ENCODE measurements around the gene ZFHX3. TPM values are rescaled to one million over a fixed set of nuclear protein-coding genes. Genes with fewer than 3 reads are reported as not detected.

ZFHX3 gene
- total RNA-seq, 1 experiment from 2014 or later: 0.68 TPM

DNA sequence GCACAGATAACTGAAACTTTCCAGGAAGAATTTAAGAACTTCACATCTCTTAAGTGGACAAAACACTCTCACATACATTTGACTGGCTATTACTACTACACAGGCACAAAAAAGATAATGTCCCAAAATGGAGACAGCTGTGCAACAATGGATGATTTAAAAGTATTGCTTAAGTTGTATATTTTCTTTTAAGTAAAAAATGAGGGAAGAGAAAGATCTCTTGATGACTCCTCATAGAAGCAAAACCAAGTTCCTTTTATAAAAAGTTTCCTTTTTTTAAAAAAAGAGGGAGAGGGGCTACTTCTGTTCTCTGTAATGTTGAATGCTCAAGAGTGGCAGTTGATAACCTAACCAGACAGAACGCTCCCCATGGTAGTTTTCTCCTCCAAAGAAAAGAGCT is 195.5 kb downstream of the ZFHX3 start:
- no peak for DNase-seq (ENCODE audit: low spot score)

DNA sequence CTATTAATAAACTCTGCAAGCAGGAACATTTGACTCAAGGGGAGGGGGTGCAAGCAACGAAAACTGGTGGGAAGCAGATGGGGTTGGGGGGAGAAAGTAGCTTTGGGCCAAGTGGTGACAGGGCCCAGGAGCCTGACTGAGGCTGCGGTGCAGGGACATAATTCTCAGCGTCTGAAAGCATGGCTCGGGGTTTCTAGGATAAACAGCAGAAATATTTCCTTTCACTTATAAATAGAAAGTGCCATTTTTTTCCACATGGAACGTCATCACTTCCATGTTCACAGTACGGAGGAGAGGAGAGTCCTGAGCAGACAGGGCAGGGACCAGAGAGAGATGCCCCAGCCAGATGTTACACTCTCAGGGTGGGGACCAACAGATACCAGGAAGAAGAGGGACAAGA is 197.1 kb downstream of the ZFHX3 start:
- DNase-seq (ENCODE audit: low spot score): peak; percentile 22

DNA sequence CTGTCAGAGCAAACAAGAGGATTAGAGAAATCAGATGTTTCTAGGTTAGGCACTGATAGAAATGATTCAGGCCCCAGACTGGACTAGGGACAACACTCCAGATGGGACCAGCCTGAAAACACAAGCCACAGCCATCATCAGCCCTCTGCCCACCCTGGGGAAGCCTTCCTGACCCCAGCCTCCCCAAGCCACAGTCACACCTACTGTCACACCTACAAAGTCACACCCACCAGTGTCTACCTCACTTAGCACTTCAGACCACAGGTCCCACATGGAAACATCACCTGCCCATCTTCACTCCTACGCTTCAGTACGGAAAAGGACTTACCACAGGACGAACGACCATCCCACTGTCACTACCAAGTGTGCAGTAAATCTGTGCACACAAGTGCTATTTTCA is 197.9 kb downstream of the ZFHX3 start:
- no peak for DNase-seq (ENCODE audit: low spot score)

DNA sequence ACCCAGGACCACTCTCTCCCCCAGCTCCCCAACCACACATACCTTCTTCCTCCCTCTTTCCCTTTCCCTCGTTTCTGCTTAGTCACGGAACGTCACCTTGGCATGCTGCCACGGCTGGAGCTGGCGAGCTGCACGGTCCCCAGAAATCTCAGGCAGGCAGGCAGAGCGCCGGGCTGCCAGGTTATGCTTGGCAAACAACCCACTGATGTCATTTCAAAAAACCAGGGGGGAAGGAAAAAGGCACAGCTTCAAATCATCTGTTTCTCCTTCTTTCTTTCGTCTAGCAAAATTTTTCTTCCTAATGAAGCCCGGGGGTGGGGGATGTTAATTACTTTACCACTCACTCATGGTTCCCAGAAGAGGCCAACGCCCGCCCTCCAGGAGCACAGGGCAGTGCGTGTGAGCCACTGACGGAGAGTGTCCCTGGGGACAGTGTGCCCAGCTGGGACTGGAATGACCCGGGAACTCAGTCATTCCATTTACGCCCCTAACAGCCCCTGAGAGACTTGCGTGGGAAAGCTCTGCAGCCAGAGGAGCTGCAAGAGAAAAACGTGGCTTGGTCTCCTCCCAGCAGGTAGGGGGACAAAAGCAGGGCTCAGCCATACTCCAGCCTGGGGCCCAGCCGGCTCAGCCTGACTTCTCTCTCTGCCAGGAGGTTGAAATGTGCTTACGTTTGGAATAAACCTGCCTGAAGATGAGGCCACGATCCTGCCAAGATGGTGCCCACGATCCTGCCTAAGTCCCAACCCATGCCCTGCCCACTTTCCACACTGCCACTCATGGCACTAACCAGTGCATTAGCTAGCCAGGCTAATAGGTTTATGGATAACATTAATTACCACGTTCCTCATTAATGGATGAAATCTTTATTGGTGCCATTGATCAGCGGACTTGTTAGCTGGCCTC is 198.9 kb downstream of the ZFHX3 start:
- DNase-seq (ENCODE audit: low spot score): peak; percentile 97

DNA sequence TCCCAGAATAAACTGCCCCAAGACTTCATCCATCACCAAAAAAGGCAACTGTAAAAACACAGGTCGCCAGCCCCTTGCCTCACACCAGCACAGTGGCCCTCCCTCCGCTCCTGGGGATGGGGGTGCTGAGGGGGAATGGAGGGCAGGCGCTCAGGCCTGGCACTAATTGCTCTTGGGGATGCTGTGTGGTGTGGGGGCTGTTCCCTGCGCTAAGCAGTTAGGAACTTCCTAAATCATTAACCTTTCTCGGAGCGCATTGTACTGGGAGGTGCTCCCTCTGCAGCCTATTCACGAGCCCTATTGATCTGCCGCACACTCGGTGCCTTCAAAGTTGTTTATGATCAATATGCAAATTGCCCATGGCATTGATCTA is 199.9 kb downstream of the ZFHX3 start:
- DNase-seq (ENCODE audit: low spot score): no peak

DNA sequence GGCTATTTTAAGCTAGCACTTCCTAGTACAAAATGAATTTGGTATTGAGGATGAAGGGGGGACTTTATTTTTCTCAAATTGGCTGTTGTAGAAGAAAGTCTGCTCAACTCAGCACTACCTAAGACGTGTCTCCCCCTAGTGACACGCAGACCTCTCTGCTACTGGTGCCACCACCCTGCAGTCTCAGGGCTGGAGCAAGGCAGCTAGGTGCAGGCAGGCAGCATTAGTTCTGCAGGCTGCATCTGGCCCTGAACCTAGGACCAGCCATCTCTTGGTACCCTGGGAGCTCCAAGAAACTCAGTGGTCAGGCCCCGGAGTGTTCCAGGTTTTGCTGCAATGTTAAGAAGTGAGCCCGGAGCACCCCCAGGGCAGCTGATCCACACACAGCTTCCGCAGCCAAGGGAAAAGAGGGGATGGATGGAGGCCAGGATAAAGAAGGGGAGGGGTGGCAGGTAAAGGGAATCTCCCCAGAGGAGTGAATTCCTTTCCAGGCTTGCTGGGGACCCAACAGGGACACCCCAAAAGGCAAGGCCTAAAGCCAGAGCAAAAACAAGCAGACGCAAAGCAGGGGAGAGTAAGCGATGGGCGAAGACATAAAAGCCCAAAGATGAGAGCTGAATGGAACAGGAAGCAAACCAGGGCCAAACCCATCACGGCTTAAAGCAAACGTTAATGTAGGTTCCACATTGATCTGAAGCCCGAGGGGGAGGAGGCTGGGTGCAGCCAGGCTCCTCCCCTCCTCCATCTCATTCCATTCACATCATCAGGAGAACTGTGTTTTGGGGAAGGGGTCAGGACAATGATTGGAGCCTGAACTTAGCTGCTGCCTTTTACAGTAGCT is 200.5 kb downstream of the ZFHX3 start:
- peak; percentile 78 for DNase-seq (ENCODE audit: low spot score)

DNA sequence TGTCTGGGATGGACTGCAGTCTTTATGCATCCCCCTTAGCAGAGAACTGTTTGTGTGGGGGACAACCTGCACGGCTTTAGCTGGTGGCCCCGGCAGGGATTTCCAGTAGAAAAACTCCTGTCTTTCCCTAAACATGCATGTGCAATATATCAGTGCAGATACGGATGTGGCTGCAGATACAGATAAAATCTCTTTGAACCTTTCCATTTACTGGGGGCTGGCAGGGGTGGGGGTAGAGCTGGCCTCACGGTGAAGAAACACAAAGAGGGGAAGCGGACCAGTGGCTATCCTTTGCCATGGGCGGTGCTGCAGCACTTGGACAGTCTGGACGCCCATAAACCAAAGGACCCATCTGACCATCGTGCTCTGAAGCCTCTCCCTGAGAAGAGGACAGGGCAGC is 201.3 kb downstream of the ZFHX3 start:
- DNase-seq (ENCODE audit: low spot score): no peak

DNA sequence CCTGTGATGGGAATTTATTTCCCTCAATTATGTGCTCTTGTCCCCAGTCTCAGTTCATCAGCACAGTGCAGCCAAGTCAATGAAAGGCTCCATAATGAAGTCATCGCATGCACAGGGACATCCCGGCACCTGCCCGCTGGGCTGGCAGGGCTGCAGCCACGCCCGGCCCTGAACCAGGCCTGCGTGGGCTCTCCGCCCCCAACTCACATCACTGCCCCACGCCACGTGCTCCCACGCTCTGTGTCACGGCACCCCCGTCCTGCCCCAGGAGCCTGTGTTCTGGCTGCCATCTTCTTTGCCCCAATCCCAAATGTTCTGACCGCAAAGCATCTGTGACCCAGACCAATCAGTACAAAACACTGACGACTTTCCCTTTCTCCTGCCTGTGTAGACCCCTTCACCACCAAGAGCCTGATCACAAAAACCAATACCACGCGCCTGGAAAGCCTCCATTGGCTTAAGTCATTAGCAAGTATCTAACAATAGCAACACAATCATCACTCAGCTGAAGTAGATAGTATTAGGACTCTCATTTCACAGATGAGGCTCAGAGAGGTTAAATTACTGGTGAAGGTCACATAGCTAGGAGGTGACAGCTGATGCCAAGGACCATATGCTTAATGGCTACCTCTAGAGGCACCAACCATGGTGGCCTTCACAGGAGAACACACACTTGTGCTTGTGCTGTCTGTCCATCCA is 202.5 kb downstream of the ZFHX3 start:
- no peak for DNase-seq (ENCODE audit: low spot score)

DNA sequence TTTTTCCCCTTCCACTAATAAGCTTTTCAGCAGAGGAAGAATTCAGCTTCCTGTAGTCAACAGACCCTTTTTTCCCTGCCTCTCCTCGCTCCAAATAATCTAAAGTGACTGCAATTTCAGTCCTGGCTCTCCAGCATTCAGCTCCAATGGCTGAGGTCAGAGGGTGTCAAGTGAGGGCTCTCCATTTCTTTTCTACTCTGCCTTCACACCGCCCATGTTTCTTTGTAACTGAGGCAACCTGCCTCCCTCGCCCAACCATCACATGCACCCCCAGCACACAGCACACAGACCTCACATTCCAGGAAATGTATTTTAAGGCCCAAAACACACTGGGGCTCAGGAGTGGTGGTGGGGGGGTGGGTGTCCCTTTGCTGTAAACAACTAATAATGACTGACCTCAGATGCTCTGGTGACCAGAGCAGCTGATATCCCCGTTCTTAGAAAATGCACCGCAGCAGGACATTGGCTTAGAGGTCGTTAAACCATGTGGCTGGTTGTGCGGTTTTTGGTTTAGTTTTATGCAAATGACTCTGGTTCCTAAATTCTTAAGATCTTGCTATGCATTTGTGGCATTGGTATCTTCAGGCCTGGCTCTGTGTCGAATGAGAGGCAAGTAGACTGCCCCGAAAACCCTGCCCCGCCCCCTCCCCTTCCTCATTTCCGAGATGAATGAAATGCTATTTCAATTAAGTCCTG is 203.6 kb downstream of the ZFHX3 start:
- DNase-seq (ENCODE audit: low spot score): no peak

DNA sequence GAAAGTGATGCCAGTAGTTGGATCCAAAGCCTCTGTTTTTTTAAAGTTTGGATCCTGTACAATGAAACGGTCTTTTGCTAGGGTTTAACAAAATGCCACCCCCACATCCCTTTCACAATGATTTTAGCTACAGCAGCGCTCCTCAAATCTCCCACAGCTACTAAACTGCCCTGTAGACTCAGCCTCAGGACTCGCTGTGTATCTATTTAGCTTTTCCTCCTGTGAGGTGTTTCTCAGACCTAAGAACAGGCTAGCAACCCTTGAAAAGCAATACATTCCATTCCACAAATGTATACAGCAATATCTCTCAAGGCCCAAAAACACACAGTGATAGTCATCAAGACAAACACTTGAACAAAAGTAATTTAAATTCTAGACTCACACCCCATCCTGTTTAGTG is 206.4 kb downstream of the ZFHX3 start:
- DNase-seq (ENCODE audit: low spot score): no peak

DNA sequence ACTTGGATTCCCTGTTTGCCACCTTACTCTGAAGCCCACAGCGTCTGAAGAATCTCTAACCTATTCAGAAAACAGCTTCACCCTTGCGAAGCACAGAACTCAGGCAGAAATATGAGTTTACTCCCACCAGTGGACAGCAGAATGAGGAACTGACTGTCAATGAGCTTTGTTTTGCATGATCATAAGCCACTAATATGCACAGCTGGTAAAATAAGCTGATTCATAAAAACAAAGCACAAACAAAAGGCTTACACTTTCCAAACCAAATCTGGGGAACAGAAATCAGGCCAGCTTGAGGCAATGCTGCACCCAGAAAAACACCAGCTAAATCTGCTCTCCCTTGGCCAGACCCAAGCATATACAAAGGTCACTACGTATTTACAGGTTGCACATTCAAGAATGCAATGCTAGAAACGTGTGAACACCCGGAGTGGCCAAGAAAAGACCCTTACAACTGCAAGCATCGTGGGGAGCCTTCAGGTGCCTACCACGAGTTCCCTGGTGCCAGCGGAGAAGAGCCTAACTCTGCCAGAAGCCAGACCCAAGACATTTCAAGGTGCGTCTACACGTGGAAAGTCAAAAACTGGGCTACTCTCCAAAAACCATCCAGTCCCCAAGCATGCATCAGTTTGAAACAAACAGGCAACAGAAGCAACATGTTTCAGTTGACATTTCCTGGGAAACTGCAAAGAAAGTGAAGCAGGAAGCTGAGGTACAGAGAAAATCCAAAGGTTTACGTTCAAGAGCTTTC is 207.1 kb downstream of the ZFHX3 start:
- no peak for DNase-seq (ENCODE audit: low spot score)

DNA sequence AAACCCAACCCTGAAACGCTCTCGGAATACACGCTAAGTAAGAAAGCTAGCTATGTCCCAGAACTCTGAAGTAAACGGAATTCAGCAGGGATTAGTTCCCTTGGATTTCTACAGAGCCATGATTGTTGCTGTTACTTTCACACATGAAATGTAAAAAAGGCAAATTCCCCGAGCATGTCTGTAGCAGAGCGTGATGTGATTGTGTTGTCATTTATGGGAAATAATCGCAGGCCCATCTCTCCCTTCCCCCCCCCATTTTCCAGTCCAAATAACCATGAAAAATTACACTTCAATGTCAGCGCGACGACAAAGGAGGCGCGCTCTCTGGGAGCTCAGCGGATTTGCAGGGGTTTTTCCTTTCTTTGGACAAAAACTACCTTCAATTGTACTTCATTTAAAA is 209.0 kb downstream of the ZFHX3 start:
- no peak for DNase-seq (ENCODE audit: low spot score)

DNA sequence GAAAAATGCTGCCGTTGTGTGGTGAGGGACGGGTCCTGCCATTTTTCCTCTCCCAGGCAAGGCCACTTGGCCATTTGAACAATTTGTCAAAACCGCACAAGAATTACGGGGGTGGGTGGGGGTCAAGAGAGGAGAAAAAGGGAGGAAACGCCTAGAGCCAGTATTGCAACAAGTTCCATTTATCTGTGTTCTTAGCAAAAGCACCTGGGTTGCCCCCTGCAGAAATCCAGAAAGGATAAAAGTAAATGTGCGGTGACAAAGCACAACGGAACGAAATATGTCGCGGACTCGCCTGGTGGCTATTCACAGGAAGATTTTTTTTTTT is 209.4 kb downstream of the ZFHX3 start:
- DNase-seq (ENCODE audit: low spot score): no peak

DNA sequence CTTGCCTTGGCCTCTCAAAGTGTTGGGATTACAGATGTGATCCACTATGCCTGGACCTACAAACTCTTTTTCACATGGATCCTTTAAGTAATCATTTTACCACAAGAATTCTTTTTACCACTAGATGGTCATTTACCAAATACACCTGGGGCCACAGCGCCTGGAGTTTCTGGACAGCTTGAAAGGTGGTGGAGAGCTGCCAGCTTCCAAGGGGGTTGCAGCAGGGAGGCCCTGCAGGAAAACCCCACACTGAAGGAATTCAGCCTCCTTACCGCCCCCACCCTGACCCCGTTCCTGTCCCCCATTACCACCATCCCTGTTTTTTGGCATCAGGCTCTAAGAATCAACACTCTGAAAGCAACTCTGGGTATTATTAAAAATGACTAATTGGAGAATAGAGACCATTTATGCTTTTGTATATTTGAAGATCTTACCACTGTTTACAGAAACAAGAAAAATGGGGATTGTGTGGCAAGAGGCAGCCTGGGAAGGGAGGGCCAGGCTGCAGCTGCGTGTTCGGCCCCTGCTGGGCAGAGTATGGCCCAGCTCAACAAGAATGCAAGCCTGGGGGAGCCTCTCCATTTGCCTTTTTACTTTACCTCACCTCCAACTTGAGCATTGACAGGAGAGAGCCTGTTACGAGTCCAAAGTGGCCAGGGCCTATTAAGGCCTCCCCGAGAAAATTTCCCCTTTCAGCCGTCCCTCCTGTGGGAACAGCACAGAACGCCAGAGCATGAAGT is 209.9 kb downstream of the ZFHX3 start:
- DNase-seq (ENCODE audit: low spot score): peak; percentile 86

DNA sequence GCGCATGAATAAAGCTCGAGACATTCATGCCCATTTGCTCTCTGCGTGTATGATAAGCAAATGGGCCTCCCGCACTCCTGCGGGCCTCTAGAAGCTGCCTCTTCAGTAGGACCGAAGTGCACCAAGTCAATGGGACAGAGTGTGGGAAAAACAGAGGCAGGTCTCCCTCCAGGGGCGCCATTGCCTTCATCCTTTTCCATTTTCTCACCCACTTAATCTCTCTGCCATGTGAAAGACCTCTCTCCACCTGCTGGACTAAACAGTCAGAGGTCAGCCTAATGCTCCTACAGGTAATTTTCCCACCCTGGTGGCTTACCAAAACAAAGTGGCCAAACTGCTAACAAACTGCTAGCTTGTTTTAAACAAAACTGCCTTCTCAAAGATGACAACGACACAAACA is 210.9 kb downstream of the ZFHX3 start:
- no peak for DNase-seq (ENCODE audit: low spot score)

DNA sequence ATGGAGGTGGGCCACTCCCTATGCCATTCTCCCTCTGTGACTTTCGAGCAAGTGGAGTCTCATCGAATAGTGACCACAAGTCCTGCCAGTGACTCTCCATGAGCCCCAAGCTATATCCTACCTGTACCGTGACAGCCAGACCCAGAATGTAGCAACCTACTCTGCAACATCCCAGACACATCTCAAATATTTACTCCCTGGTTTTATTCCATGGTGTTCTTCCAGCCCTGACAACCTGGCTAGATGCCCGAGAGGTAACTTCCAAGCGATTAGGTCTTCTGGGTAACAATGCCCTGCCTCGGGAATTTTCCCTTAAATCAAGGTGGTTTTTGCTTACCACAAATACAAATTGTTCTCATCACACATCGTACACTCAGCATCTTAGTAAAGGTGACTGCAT is 211.7 kb downstream of the ZFHX3 start:
- DNase-seq (ENCODE audit: low spot score): no peak

DNA sequence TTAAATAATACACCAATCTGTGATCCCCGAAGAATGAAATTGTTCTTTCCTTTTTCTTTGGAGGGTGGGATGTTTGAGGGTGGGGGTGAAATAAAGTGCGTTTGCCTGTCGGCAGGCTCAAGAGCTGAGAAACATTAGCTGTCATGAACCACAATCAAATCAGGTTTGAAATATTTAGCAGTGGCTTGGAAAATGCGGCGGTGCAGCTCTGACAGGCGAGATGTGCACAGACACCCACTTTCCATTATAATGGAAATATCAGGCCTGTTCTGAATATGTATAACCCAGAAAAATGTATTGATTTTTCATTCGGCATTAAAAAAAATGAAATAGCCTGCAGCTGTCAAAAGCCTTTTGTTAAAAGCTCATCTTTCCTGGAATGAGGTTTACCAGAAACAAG is 212.8 kb downstream of the ZFHX3 start:
- no peak for DNase-seq (ENCODE audit: low spot score)

DNA sequence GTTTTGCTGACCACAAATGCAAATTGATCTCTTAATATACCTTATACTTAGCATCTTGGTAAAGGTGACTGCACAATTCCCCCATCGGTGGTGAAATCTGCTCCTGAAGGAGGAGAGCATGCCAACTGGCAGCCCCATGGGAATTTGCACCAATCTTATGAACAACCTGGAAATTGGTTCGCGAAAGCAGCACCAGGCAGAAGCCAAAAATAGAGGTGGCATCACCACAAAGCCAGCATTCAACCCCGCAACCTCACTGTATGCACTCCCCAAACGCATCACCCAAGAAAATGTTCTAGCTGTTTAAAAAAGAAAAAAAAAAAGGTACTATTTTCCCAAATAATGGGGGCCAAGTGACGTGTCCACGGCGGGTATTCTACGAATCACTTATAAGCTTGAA is 213.4 kb downstream of the ZFHX3 start:
- no peak for DNase-seq (ENCODE audit: low spot score)

DNA sequence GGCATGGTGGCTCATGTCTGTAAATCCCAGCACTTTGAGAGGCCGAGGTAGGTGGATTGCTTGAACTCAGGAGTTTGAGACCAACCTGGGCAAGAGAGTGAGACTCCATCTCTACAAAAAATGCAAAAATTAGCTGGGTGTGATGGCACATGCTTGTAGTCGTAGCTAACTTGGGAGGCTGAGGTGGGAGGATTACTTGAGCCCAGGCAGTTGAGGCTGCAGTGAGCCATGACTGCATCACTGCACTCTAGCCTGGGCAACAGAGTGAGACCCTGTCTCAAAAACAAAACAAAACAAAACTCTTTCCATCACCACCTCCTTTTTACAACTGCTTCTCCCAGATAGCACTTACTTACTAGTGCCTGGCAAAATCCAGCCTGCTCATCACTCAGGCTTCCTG is 214.0 kb downstream of the ZFHX3 start:
- no peak for DNase-seq (ENCODE audit: low spot score)

DNA sequence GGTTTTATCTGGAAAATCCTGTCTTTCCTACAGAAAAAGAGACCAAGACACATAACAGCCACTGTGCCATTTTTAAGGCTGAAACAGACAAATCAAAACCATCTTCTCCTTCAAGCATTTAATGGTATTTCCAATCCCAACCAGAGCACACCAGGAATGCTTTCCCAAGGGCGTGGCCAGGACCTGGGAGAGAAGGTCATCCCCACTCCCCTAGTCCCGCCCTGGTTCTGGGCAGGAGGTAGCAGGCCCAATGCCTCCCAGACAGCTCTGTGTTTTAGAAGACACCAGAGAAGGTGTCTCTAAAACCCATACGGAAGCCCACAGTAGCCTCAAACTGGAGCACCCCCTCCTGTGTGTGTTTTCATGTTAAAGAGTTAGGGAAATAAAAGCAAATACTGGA is 214.4 kb downstream of the ZFHX3 start:
- DNase-seq (ENCODE audit: low spot score): no peak

Data from H4 (cell line).